Stimulated activated naive CD8-positive, alpha-beta T cell treated with anti-CD3 and anti-CD28 coated beads, Interleukin-15, Interleukin-2, amounts not matched to agents 100 ng/mL and 50 ng/mL, for 24 hours (primary cell): ENCODE results near the gene KLHL29.

Experiments used
- H3K27ac Mint-ChIP-seq: one replicate; pipeline ENCODE4 v1.8.0; 2021; ENCODE audit warnings: mild to moderate bottlenecking, mixed read lengths
- H3K27me3 Mint-ChIP-seq: one replicate; pipeline ENCODE4 v1.8.0; 2021; ENCODE audit warnings: mixed read lengths
- H3K36me3 Mint-ChIP-seq: one replicate; pipeline ENCODE4 v1.8.0; 2021; ENCODE audit warnings: low read depth, mixed read lengths
- H3K4me1 Mint-ChIP-seq: one replicate; pipeline ENCODE4 v1.8.0; 2021; ENCODE audit warnings: low read depth, mixed read lengths
- H3K4me3 Mint-ChIP-seq: one replicate; pipeline ENCODE4 v1.8.0; 2021; ENCODE audit warnings: mild to moderate bottlenecking, mixed read lengths
- H3K9me3 Mint-ChIP-seq: one replicate; pipeline ENCODE4 v1.8.0; 2021; ENCODE audit warnings: mixed read lengths

The KLHL29 gene

GRCh38 chr2:23624378-23624777 lies 239.4 kb downstream of the KLHL29 start:
- no peak overlapping the region for H3K4me3 Mint-ChIP-seq
- H3K36me3 Mint-ChIP-seq = no peaks in the 10 kb centered on the region
- no peaks in the 10 kb centered on the region for H3K27me3 Mint-ChIP-seq
- no peak overlapping the region for H3K27ac Mint-ChIP-seq
- H3K4me1 Mint-ChIP-seq = no peaks in the 10 kb centered on the region
- peaks cover 12% of the 10 kb centered on the region for H3K9me3 Mint-ChIP-seq

- H3K4me3 Mint-ChIP-seq = no peak overlapping the region
- H3K36me3 Mint-ChIP-seq = no peaks in the 10 kb centered on the region
- H3K9me3 Mint-ChIP-seq = peaks cover 12% of the 10 kb centered on the region
- no peak overlapping the region for H3K27ac Mint-ChIP-seq
- no peaks in the 10 kb centered on the region for H3K4me1 Mint-ChIP-seq
- H3K27me3 Mint-ChIP-seq = no peaks in the 10 kb centered on the region
Measured at GRCh38 chr2:23624915-23625314, 239.9 kb downstream of the KLHL29 start.

- H3K4me1 Mint-ChIP-seq = no peaks in the 10 kb centered on the region
- no peak overlapping the region for H3K27ac Mint-ChIP-seq
- H3K36me3 Mint-ChIP-seq = no peaks in the 10 kb centered on the region
- peaks cover 12% of the 10 kb centered on the region for H3K9me3 Mint-ChIP-seq
- H3K4me3 Mint-ChIP-seq = no peak overlapping the region
- no peaks in the 10 kb centered on the region for H3K27me3 Mint-ChIP-seq
Measured at GRCh38 chr2:23625726-23626125, 240.7 kb downstream of the KLHL29 start.

GRCh38 chr2:23626701-23627230 lies 241.8 kb downstream of the KLHL29 start:
- no peak overlapping the region for H3K4me3 Mint-ChIP-seq
- H3K36me3 Mint-ChIP-seq = no peaks in the 10 kb centered on the region
- no peak overlapping the region for H3K27ac Mint-ChIP-seq
- peaks cover 12% of the 10 kb centered on the region for H3K9me3 Mint-ChIP-seq
- no peaks in the 10 kb centered on the region for H3K27me3 Mint-ChIP-seq
- H3K4me1 Mint-ChIP-seq = no peaks in the 10 kb centered on the region

- Mint-ChIP-seq H3K4me1 (no peaks in the 10 kb centered on the region), H3K36me3 (no peaks in the 10 kb centered on the region), H3K27me3 (no peaks in the 10 kb centered on the region), H3K4me3 (no peak overlapping the region), H3K9me3 (peaks cover 12% of the 10 kb centered on the region), H3K27ac (no peak overlapping the region)
Measured at GRCh38 chr2:23627236-23628009, 242.4 kb downstream of the KLHL29 start.

GRCh38 chr2:23628926-23629771 lies 244.2 kb downstream of the KLHL29 start:
- no peak overlapping the region for H3K4me3 Mint-ChIP-seq
- H3K27ac Mint-ChIP-seq = no peak overlapping the region
- no peaks in the 10 kb centered on the region for H3K36me3 Mint-ChIP-seq
- H3K9me3 Mint-ChIP-seq = peaks cover 4% of the 10 kb centered on the region
- no peaks in the 10 kb centered on the region for H3K27me3 Mint-ChIP-seq
- no peaks in the 10 kb centered on the region for H3K4me1 Mint-ChIP-seq

- no peaks in the 10 kb centered on the region for H3K4me1 Mint-ChIP-seq
- no peak overlapping the region for H3K27ac Mint-ChIP-seq
- H3K9me3 Mint-ChIP-seq = no peaks in the 10 kb centered on the region
- no peaks in the 10 kb centered on the region for H3K36me3 Mint-ChIP-seq
- H3K27me3 Mint-ChIP-seq = no peaks in the 10 kb centered on the region
- no peak overlapping the region for H3K4me3 Mint-ChIP-seq
Measured at GRCh38 chr2:23629772-23630480, 244.9 kb downstream of the KLHL29 start.

GRCh38 chr2:23630961-23631360 lies 246.0 kb downstream of the KLHL29 start:
- no peaks in the 10 kb centered on the region for H3K36me3 Mint-ChIP-seq
- H3K4me1 Mint-ChIP-seq = no peaks in the 10 kb centered on the region
- no peaks in the 10 kb centered on the region for H3K27me3 Mint-ChIP-seq
- H3K4me3 Mint-ChIP-seq = no peak overlapping the region
- no peak overlapping the region for H3K27ac Mint-ChIP-seq
- no peaks in the 10 kb centered on the region for H3K9me3 Mint-ChIP-seq

- H3K4me3 Mint-ChIP-seq = no peak overlapping the region
- H3K36me3 Mint-ChIP-seq = no peaks in the 10 kb centered on the region
- no peak overlapping the region for H3K27ac Mint-ChIP-seq
- H3K4me1 Mint-ChIP-seq = no peaks in the 10 kb centered on the region
- no peaks in the 10 kb centered on the region for H3K9me3 Mint-ChIP-seq
- H3K27me3 Mint-ChIP-seq = no peaks in the 10 kb centered on the region
Measured at GRCh38 chr2:23631389-23631788, 246.4 kb downstream of the KLHL29 start.

GRCh38 chr2:23632386-23632785 lies 247.4 kb downstream of the KLHL29 start:
- no peaks in the 10 kb centered on the region for H3K4me1 Mint-ChIP-seq
- H3K36me3 Mint-ChIP-seq = no peaks in the 10 kb centered on the region
- H3K27ac Mint-ChIP-seq = no peak overlapping the region
- no peak overlapping the region for H3K4me3 Mint-ChIP-seq
- H3K9me3 Mint-ChIP-seq = no peaks in the 10 kb centered on the region
- H3K27me3 Mint-ChIP-seq = no peaks in the 10 kb centered on the region

- no peak overlapping the region for H3K27ac Mint-ChIP-seq
- no peaks in the 10 kb centered on the region for H3K27me3 Mint-ChIP-seq
- no peak overlapping the region for H3K4me3 Mint-ChIP-seq
- no peaks in the 10 kb centered on the region for H3K36me3 Mint-ChIP-seq
- no peaks in the 10 kb centered on the region for H3K4me1 Mint-ChIP-seq
- H3K9me3 Mint-ChIP-seq = no peaks in the 10 kb centered on the region
Measured at GRCh38 chr2:23632831-23633395, 247.9 kb downstream of the KLHL29 start.

- Mint-ChIP-seq H3K36me3 (no peaks in the 10 kb centered on the region), H3K4me1 (no peaks in the 10 kb centered on the region), H3K27ac (no peak overlapping the region), H3K4me3 (no peak overlapping the region), H3K9me3 (no peaks in the 10 kb centered on the region), H3K27me3 (no peaks in the 10 kb centered on the region)
Measured at GRCh38 chr2:23633966-23634365, 249.0 kb downstream of the KLHL29 start.

- no peaks in the 10 kb centered on the region for H3K9me3 Mint-ChIP-seq
- H3K36me3 Mint-ChIP-seq = no peaks in the 10 kb centered on the region
- H3K27ac Mint-ChIP-seq = no peak overlapping the region
- no peak overlapping the region for H3K4me3 Mint-ChIP-seq
- no peaks in the 10 kb centered on the region for H3K27me3 Mint-ChIP-seq
- H3K4me1 Mint-ChIP-seq = no peaks in the 10 kb centered on the region
Measured at GRCh38 chr2:23635442-23636340, 250.7 kb downstream of the KLHL29 start.

- Mint-ChIP-seq H3K27ac (no peak overlapping the region), H3K36me3 (no peaks in the 10 kb centered on the region), H3K9me3 (no peaks in the 10 kb centered on the region), H3K27me3 (no peaks in the 10 kb centered on the region), H3K4me3 (no peak overlapping the region), H3K4me1 (no peaks in the 10 kb centered on the region)
Measured at GRCh38 chr2:23636426-23636825, 251.4 kb downstream of the KLHL29 start.
